GM21717 (cell line): ENCODE results near the gene SDHA.

Experiments
- ATAC-seq: cut with Tn5 transposase; IDR thresholded peaks from one replicate; pipeline ENCODE4 v1.9.1; 2021; ENCODE audit warnings: mild to moderate bottlenecking, moderate library complexity; ENCODE audit not compliant: unreplicated experiment

SDHA gene

DNA sequence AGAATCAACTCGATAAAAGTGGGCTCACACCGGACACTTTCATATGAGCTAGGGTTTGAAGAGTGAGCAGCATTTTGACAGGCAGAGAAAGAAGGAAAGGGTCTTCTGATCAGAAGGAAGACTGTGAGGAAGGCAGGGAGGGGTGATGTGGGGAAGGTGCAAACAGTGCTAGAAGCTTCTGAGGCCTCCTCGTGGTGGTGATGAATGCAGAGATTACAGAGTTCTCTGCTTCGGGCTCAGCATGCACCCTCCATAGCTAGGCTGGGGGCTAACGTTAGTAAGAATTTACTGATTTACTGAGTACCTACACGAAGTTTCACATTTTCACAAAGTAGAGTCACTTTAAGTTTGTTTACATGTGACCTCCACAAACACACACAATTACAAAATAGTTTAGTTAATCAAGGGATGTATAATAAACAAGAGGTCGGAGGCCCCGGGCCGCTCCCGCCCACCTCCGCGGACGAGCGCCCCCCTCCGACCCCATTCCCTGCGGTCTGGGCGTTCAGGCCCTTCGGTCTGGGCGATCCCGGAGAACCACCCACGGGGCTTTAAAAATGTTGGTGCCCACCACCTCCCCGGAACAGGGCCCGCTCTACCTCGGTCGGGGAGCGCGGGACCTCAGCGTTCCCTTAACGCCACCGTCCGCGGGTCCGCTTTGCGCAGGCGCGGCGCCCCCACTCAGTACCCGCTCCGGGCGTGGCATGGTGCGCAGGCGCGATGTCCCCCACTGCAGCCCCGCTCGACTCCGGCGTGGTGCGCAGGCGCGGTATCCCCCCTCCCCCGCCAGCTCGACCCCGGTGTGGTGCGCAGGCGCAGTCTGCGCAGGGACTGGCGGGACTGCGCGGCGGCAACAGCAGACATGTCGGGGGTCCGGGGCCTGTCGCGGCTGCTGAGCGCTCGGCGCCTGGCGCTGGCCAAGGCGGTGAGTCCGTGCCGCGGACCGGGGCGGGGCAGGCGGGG, at the start of gene SDHA, which contains the start of gene CCDC127:
Gene SDHA (plus strand): TSS at position 827 of the 963 bp plus-strand sequence. CDS start 36 bp downstream, at position 863.
Gene CCDC127 (minus strand): TSS at position 660 of the 963 bp plus-strand sequence. CDS start 1,304 bp downstream, outside the sequence.
- ATAC-seq = peak; percentile 66

DNA sequence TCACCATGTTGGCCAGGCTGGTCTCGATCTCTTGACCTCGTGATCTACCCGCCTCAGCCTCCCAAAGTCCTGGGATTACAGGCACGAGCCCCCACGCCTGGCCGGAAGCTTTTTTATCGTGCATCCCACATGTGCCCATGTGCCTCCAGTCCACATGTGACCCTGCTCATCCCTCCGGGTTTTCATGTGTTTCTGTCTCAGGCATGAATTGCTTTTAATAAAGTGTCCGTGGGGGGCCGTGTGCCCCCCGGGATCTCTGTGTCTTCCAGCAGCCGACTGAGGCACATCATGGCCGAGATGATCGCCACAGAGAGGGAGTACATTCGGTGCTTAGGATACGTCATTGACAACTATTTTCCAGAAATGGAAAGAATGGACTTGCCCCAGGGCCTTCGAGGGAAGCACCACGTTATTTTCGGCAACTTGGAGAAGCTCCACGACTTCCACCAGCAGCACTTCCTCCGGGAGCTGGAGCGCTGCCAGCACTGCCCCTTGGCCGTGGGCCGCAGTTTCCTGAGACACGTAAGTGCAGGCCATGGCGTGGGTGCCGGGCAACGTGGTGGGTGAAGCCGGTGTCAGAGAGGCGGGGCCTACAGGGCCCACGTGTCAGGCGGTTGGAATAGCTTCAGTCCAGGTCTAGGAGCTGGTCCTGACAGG, 48.9 kb upstream of the SDHA start:
- no peak for ATAC-seq

DNA sequence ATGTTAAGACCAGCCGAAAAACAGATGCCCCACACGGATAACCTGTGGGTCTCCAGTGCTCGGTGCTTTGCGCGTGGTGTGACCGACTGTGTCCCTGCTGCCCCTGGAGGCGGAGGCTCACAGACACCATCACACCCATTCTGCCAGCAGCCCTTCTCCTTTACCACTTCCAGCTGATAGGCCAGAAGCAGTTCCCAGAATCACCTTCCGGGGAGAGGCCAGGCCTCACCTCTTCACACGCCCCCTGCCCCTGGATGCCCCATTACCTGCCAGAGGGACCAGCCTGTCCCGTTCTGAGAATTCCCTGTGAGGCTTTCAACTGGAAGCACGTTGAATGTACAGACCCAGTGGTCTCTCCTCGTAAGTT, 48.4 kb upstream of the SDHA start:
- no peak for ATAC-seq

DNA sequence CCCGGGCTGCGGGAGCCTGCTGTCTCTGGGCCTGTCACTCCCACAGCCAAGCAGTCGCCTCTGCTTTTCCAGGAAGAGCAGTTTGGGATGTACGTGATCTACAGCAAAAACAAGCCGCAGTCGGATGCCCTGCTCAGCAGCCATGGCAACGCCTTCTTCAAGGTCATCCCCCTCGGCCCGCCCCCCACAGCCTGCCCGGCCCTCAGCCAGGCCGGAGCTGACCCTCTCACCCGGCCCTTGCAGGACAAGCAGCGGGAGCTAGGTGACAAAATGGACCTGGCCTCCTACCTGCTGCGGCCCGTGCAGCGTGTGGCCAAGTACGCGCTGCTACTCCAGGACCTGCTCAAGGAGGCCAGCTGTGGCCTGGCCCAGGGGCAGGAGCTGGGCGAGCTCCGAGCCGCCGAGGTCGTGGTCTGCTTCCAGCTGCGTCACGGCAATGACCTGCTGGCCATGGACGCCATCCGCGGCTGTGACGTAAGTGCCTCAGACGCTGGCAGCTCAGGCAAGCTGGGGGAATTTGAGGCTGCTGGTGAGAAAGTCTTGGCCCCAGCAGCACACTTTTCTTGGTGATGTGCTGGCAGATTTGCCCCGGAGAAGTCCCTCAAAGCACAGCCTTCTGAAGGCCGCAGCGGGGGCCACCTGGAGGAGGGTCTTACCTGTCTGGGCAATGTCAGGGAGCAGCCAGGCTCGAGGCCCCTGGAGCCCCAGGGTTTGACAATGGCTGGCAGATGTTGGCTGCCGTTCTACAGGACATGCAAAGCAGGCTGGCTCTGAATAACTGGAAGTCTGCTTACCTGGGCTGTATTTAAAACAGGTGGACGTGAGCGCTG, 46.9 kb upstream of the SDHA start:
- ATAC-seq = no peak

DNA sequence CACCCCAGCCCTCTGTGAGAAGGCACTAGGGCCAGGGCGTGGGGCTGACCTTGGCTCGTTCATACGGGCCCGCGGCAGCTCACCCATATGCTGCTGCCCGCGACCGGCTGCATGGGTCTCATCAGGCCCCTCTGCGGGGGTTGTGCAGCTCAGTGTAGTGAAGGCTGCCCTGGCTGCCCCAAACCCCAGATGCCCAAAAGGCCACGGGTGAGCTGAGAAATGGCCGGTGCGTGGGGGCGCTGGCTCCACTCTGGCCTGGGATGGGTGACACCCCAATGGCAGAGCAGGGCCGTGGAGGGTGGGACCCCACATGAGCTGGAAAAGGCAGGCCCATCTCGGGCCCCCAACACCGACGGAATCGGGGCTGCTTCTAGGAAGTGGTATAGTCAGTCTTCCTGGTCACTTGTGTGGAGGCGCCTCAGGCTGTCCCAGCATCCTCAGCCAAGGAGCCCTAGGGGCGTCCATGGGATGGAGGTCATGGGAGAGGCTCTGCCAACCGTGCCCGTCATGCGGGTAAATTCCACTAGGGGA, 46.3 kb upstream of the SDHA start:
- no peak for ATAC-seq

DNA sequence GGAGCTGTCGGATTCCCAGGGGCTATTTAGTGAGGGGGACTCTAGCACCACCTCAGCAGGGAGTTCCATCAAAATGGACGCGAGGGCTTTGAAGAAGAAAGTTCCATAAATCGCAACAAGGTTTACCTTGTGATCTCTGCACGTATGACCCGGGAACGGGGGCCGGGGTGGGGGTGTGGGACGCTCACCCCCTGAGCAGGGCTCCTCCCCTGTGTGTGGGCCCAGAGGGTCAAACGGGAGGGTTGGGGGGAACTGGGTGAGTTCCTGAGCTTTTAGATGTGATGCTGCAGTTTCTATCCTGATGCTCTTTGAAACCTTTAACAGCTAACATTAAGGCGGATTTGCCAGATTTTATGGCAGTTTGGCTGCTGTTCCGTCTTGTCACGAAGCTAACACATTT, 45.7 kb upstream of the SDHA start:
- no peak for ATAC-seq

DNA sequence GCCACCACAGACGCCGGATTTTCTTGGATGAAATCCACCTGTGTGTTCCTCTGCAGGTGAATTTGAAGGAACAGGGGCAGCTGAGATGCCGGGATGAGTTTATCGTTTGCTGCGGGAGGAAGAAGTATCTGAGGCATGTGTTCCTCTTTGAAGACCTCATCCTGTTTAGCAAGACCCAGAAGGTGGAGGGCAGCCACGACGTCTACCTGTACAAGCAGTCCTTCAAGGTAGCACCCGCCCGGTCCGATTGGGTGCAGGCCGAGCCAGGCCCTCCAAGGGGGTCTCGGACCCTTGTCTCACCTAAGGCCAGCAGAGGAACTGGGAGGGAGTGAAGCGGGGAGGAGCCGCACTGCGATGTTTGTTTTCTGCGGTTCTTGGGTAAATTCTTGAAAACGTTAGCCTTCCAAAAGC, 45.3 kb upstream of the SDHA start:
- ATAC-seq = no peak

DNA sequence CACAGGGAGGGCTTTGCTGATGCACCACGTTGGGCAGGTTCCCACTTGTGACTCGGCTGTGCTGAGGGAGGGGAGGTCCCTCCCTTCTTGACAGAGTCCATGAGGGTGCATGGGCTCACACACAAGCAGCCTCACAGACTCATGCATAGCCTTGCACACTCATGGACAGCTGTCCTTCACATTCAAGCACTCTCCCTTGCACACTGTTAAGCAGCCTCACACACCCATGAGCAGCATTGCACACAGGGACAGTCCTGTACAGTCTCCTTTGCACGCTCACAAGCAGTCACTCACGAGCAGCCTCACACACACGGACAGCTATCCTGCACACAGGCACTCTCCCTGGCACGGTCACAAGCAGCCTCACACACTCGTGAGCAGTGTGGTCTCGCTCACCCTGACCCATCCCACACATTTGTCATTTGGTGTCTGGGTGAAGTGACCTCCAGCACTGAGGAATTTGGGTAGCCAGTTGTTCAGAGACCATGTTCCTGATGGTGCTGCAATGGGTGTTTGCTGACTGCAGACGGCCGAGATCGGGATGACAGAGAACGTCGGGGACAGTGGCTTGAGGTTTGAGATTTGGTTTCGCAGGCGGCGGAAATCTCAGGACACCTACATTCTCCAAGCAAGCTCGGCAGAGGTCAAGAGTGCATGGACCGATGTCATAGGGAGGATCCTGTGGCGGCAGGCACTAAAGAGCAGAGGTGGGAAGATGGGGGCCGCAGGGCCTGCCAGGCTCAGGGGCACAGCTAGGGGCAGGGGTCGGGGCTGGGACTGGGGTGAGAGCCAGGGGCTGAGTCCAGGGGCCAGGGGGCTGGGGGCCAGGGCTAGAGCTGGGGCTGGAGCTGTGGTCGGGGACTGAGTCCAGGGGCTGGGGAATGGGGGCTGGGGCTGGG, 44.5 kb upstream of the SDHA start:
- ATAC-seq = no peak

DNA sequence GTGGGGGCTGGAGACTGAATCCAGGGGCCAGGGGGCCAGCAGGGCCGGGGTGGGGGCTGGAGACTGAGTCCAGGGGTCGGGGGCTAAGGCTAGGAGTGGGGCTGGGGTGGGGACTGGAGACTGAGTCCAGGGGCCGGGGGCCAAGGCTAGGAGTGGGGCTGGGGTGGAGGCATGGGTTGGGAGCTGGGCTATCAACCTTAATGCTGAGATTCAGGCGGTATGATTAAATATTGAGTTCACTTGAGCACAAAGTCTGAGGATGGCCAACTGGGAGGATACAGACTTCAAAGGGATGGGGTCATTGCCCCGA, 43.9 kb upstream of the SDHA start:
- ATAC-seq = no peak

DNA sequence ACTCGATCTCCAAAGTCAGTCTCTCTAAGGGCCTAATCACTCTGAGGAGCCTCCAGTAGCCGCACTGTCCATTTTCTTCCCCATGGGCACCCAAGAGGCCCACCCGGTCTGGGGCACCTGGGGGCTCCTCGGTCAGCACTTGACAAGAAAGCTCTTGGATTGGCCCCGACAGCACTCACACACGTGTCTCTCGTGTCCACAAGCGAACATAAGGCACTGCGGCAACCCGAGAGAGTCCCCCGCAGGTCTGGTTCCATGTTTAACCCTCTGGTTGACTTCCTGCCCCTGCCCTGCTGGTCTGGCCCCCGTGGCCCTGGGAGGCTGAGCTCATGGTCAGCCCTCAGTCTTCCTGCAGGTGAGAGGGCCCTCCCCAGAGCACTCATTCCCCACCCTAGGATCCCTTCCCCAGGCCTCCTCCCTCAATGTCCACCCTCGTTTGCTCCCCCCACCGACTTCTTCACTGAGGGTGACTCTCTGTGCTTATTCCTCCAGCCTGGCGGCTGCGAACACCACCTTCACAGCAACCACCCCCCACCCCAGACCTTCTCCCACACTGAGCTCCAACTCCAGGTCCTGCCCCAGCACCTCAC, 43.1 kb upstream of the SDHA start:
- ATAC-seq = no peak

DNA sequence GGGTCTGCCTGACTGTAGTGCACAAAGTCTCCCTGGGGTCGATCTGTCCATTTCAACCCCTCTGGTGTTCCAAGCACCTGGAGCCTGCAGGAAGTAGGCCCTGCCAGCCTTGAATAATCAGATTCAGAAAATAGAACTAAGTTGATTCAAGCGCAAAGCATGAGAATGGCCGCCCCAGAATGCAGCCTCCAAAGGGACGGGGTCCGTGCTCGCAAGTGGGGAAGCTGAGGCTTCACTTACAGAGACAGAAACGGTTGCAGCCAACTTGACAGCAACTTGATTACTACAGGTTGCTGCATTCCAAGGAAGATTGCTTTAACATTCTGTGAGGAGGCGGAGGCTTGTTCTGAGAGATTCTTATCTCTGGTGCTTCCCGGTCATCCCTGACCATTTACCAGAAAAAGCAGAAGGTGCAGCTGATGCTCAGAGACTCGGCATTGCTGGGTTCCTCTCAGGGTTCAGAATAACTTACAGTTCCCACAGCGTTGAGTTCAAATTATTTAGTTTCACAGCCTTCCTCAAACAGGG, 41.8 kb upstream of the SDHA start:
- no peak for ATAC-seq

DNA sequence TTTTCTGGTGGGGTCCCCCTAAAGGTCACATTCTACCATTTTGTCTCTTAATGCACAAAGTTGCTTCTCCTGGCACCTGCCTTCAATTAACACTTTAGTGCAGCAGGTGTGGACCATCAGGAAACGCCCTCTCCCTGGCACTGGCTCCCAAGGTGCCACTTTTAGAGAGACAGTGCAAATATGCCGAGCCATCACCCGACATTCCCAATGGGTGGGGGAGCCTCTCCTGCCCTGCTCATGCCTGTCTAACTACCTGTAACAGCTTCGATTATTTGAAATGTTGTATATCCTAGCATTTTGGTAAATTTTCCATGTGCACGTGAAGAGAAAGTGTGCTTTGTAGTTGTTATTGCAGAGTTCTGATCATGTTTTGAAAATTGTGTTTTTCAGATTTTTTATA, 40.0 kb upstream of the SDHA start:
- no peak for ATAC-seq

DNA sequence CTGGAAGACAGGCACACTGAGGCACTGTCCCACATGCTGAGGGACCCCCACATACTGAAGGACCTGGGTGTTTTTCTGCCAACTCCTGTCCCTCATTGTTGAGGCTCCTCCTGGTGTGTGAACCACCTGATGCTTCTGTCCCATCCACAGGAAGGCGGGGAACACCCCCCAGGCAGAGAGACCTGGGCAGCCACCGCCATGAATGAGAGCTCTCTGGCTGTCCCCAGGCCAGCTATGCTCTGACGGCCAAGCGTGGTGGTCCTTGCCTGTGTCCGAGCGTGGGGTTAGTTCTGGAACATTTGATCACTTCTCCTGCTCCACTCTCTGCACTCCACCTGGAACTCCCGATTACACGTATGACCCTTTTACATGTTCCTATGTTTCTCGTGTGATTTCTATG, 38.7 kb upstream of the SDHA start:
- ATAC-seq = no peak

DNA sequence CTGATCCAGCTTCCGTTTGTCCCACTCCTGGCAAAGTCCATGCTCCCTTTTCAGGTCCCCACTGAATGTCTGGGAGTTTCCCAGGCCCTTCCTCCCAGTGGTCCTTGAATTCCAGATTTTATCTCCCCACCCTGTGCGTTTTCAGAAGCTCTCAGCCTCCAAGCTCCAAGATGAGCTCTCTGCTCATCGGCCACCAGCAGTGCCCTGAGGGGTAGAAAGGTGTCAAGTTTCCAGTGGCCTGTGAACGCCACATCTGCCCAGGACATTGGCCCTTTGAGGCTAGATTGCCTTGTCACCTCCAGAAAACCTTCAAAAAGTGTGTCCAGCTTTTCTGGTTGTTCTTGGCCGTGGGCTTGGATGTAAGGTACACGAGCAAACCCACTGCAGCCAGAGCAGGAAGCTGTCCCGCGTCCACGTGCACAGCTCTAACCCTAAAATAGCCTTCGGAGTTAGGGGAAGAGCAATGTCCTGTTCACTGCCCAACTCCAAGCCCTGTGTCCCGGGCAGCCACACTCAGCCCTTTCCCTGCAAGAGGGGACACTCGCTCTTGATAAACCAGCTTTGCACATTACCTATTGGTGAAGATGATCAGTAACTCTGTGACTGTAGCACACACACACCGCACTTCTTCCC, 37.7 kb upstream of the SDHA start:
- no peak for ATAC-seq

DNA sequence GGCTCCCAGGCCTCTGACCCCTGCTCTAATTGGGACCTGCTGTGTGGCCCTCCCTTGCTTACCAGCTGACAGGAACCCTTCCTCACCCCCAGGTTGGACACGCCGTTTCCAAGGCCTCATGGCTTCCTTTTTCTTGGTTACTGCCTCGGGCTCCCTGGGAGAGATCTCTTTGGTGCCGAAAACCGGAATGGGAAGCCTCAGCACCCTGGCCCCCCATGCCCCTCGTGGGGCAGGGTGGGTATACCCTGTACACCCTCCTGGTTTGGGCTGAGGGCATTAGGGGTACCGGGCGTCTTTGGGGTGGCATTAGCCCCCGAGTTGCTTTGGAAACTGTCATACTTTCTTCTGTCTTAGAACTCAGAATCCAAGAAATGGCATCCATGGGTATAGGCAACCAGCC, 37.0 kb upstream of the SDHA start:
- ATAC-seq = no peak

DNA sequence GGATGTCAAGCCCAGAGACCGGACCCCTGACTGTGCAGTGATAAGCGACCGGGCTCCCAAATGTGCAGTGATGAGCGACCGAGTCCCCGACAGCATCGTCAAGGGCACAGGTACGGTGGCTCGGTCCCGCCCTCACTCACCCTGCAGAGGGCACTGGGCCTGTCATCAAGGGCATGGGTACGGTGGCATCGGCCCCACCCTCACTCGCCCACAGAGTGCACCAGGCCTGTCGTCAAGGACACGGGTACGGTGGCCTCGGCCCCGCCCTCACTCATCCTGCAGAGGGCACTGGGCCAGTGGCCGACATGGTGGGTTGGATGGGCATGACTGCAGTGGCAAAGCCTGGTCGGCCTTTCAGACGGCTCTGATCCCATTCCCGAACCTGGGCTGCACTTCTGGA, 36.6 kb upstream of the SDHA start:
- ATAC-seq = no peak

DNA sequence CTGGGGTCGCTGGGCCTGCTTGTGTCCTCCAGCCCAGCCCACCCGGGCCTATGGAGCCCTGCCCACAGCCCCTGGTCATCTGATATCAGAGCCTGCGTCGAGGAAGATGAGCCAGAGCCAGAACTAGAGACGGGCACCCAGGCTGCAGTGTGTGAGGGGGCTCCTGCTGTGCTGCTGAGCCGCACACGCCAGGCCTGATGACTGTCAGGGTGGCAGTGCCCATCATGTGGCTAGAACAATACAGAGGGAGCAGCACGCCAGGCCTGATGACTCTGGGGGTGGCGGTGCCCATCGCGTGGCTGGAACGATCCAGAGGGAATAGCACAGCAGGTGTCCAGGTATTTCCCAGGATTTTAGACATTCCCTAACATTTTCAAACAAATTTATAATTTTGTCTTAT, 36.0 kb upstream of the SDHA start:
- ATAC-seq = no peak

DNA sequence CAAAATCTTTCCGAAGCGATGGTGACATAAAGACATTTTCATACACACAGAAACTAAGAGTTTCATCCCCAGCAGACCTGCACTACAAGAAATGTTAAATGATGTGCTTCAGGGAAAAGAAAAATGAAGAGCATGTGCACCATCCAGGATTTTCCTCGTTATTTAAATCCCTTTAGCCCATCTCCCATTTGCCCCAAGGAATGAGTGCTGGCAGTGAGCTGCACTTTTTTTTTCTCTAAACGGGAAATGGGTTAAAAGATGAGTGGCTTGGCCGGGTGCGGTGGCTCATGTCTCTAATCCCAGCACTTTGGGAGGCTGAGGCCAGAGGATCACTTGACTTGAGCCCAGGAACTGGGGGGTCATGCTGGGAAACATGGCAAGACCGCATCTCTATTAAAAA, 33.6 kb upstream of the SDHA start:
- no peak for ATAC-seq
